Muscle layer of duodenum (tissue), 2 donors: ENCODE results near the gene OBSCN.

ENCODE experiments used
- H3K27ac ChIP-seq: one replicate; pipeline ENCODE4 v1.7.0; 2013; ENCODE audit warnings: mild to moderate bottlenecking, low read length
- H3K27me3 ChIP-seq: one replicate; pipeline ENCODE4 v1.7.0; 2013; ENCODE audit warnings: low read depth, mild to moderate bottlenecking, control low read depth, low read length
- H3K36me3 ChIP-seq, 2 donors: one replicate each; pipeline ENCODE4 v1.7.0; 2013; ENCODE audit warnings: low read length in 2 of 2, control low read depth in 1 of 2, mild to moderate bottlenecking in 1 of 2; ENCODE audit not compliant: insufficient read depth in 2 of 2, control insufficient read depth in 1 of 2
- H3K4me1 ChIP-seq, 2 donors: one replicate each; pipeline ENCODE4 v1.7.0; 2013; ENCODE audit warnings: low read length in 2 of 2, mild to moderate bottlenecking in 2 of 2, control low read depth in 1 of 2, moderate library complexity in 1 of 2; ENCODE audit not compliant: insufficient read depth in 2 of 2, control insufficient read depth in 1 of 2
- H3K4me3 ChIP-seq, 2 donors: one replicate each; pipeline ENCODE4 v1.7.0; 2013; ENCODE audit warnings: low read length in 2 of 2, low read depth in 1 of 2, mild to moderate bottlenecking in 1 of 2
- H3K9me3 ChIP-seq, 2 donors: one replicate each; pipeline ENCODE4 v1.7.0; 2013; ENCODE audit warnings: low read length in 2 of 2, control low read depth in 1 of 2, mild to moderate bottlenecking in 1 of 2; ENCODE audit not compliant: control insufficient read depth in 1 of 2
- donor health status: healthy.

Gene OBSCN

DNA sequence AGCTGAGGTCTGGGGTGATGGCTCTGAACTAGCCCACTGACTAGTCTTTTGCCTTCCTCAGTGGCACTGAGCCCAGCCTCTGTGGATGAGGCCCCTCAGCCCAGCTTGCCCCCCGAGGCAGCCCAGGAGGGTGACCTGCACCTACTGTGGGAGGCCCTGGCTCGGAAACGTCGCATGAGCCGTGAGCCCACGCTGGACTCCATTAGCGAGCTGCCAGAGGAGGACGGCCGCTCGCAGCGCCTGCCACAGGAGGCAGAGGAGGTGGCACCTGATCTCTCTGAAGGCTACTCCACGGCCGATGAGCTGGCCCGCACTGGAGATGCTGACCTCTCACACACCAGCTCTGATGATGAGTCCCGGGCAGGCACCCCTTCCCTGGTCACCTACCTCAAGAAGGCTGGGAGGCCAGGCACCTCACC is 111.0 kb downstream of the OBSCN start:
- H3K4me3 ChIP-seq, result no peak overlapping the region
- no peaks in the 10 kb centered on the region for H3K4me1 ChIP-seq
- no peaks in the 10 kb centered on the region for H3K27me3 ChIP-seq
- peaks cover 0 to 24% of the 10 kb centered on the region in 2 donors for H3K36me3 ChIP-seq
- no peak overlapping the region for H3K27ac ChIP-seq
- peaks cover 0 to 5% of the 10 kb centered on the region in 2 donors for H3K9me3 ChIP-seq

GRCh38 chr1:228319352-228320088 is 111.7 kb downstream of the OBSCN start:
- H3K27ac ChIP-seq, result no peak overlapping the region
- peaks cover 0 to 6% of the 10 kb centered on the region in 2 donors for H3K9me3 ChIP-seq
- H3K4me3 ChIP-seq, result no peak overlapping the region
- peaks cover 0 to 29% of the 10 kb centered on the region in 2 donors for H3K36me3 ChIP-seq
- no peaks in the 10 kb centered on the region for H3K4me1 ChIP-seq
- no peaks in the 10 kb centered on the region for H3K27me3 ChIP-seq

DNA sequence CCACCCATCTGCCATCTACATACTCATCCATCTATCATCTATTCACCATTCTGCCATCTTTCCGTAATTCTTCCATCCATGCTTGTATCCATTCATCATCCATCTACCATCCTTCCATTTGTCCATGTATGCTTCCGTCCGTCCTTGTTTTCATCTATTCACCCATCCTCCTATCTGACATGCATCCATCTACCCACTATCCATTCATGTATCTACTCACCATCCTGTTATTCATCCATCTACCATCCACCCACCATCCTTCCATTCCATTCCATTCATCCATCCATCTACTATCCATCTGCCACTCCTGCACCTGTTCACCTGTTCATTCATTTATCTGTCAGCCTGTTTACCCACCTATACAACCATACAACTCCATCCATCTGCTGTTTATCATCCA is 112.5 kb downstream of the OBSCN start:
- Histone ChIP-seq H3K36me3 (peaks cover 0 to 35% of the 10 kb centered on the region in 2 donors), H3K9me3 (peaks cover 0 to 12% of the 10 kb centered on the region in 2 donors), H3K4me3 (no peak overlapping the region), H3K4me1 (no peaks in the 10 kb centered on the region), H3K27ac (no peak overlapping the region), H3K27me3 (no peaks in the 10 kb centered on the region)

GRCh38 chr1:228321435-228321834 is 113.6 kb downstream of the OBSCN start:
- Histone ChIP-seq H3K4me1 (no peaks in the 10 kb centered on the region), H3K27ac (no peak overlapping the region), H3K27me3 (no peaks in the 10 kb centered on the region), H3K36me3 (peaks cover 0 to 35% of the 10 kb centered on the region in 2 donors), H3K4me3 (no peak overlapping the region), H3K9me3 (peaks cover 0 to 18% of the 10 kb centered on the region in 2 donors)

DNA sequence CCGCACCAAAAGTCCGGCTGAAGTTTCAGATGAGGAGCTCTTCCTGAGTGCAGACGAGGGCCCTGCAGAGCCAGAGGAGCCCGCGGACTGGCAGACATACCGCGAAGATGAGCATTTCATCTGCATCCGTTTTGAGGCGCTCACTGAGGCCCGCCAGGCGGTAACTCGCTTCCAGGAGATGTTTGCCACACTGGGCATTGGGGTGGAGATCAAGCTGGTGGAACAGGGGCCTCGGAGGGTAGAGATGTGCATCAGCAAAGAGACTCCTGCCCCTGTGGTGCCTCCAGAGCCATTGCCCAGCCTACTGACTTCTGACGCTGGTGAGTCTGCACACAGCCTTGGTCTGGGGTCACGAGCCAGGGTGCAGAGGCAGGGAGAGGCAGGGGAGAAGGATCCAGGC is 114.1 kb downstream of the OBSCN start:
- Histone ChIP-seq H3K36me3 (peaks cover 0 to 35% of the 10 kb centered on the region in 2 donors), H3K27ac (no peak overlapping the region), H3K4me3 (no peak overlapping the region), H3K9me3 (peaks cover 0 to 18% of the 10 kb centered on the region in 2 donors), H3K4me1 (no peaks in the 10 kb centered on the region), H3K27me3 (no peaks in the 10 kb centered on the region)

DNA sequence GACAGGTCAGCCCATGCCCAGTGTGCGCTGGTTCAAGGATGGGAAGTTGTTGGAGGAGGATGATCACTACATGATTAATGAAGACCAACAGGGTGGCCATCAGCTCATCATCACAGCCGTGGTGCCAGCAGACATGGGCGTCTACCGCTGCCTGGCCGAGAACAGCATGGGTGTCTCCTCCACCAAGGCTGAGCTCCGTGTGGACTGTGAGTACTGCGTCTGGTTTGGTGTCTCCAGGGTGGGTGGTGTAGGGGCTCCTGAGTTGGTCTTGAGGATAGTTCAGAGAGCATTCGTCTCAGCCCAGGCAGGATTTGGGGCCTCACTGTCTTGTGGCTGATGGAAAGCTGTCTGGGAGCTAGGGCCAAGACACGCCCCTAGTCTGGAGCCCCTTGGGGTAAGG is 115.6 kb downstream of the OBSCN start:
- H3K4me1 ChIP-seq, result no peaks in the 10 kb centered on the region
- H3K4me3 ChIP-seq, result no peak overlapping the region
- H3K9me3 ChIP-seq, result peaks cover 0 to 18% of the 10 kb centered on the region in 2 donors
- no peaks in the 10 kb centered on the region for H3K27me3 ChIP-seq
- H3K27ac ChIP-seq, result no peak overlapping the region
- peaks cover 0 to 35% of the 10 kb centered on the region in 2 donors for H3K36me3 ChIP-seq

DNA sequence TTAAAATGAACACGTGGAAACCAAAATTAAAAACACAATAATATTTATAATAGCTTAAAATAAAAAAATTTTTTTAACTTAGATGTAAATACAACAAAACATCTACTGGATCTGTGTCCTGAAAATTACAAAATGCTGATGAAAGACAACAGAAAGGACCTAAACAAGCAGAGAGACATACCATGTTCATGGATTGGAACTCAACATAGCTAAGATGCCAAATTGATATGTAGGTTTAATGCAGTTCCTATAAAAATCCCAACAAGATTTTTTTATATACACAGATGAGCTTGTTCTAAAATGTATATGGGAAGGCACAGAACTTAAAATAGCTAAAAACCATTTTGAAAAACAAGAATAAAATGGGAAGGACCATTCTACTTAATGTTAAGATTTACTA is 117.4 kb downstream of the OBSCN start:
- Histone ChIP-seq H3K4me3 (no peak overlapping the region), H3K36me3 (peaks cover 0 to 20% of the 10 kb centered on the region in 2 donors), H3K9me3 (peaks cover 0 to 13% of the 10 kb centered on the region in 2 donors), H3K27ac (no peak overlapping the region), H3K27me3 (no peaks in the 10 kb centered on the region), H3K4me1 (no peaks in the 10 kb centered on the region)

GRCh38 chr1:228329887-228330286 is 122.0 kb downstream of the OBSCN start:
- H3K4me3 ChIP-seq, result no peak overlapping the region
- no peaks in the 10 kb centered on the region for H3K27me3 ChIP-seq
- peaks cover 0 to 2% of the 10 kb centered on the region in 2 donors for H3K36me3 ChIP-seq
- H3K4me1 ChIP-seq, result no peaks in the 10 kb centered on the region
- H3K27ac ChIP-seq, result no peak overlapping the region
- H3K9me3 ChIP-seq, result peaks cover 0 to 9% of the 10 kb centered on the region in 2 donors

DNA sequence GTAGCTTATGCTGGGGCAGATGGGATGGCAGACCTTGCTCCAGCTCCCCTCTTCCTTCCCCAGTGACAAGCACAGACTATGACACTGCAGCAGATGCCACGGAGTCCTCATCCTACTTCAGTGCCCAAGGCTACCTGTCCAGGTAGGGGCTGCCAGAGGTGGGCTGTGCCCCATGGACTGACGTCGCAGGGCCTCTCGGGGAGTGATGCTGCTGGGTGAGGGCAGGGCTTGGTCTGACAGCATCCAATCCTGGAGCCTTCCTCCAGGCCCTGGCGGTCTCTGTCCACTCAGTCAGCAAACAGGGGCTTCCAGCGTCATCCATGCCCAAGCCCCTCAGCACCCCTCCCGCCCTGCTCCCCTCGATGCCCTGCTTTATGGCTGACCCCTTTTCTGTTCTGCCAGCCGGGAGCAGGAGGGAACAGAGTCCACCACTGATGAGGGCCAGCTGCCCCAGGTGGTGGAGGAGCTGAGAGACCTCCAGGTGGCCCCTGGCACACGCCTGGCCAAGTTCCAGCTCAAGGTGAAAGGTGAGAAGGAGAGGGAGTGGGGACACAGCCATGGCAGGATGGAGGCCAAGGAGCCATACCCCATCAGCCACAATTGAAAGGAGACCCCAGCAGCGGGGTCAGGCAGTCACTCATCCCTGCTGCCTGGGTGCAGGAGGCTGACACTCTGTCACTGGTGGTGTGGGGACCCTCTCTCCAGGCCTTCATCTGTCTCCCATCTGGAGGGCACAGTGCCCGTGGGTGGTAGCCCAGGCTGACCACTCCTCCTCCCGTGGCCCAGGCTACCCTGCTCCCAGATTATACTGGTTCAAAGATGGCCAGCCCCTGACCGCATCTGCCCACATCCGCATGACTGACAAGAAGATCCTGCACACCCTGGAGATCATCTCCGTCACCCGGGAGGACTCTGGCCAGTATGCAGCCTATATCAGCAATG is 125.2 kb downstream of the OBSCN start:
- H3K4me1 ChIP-seq, result no peaks in the 10 kb centered on the region
- H3K27ac ChIP-seq, result no peak overlapping the region
- H3K27me3 ChIP-seq, result no peaks in the 10 kb centered on the region
- H3K4me3 ChIP-seq, result no peak overlapping the region
- H3K9me3 ChIP-seq, result no peaks in the 10 kb centered on the region
- peaks cover 0 to 3% of the 10 kb centered on the region in 2 donors for H3K36me3 ChIP-seq

DNA sequence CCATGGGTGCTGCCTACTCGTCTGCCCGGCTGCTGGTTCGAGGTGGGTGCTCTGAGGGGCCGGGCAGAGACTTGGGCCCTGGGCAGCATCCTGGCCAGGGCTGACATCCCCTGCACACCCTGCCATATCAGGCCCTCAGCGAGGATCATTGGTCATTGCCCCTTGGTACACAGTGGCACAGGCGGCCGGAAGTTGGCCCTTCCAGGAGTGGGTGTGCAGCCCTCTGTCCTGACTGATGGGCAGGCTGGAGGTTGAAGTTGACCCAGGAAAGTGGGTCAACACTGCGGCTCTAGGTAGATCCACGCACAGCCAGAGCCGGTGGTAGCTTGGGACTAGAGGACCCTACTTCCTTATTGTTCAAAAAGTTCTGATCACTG is 125.9 kb downstream of the OBSCN start:
- Histone ChIP-seq H3K4me1 (no peaks in the 10 kb centered on the region), H3K4me3 (no peak overlapping the region), H3K27ac (no peak overlapping the region), H3K36me3 (peaks cover 0 to 3% of the 10 kb centered on the region in 2 donors), H3K9me3 (no peaks in the 10 kb centered on the region), H3K27me3 (no peaks in the 10 kb centered on the region)

- Histone ChIP-seq H3K27me3 (no peaks in the 10 kb centered on the region), H3K27ac (no peak overlapping the region), H3K4me1 (no peaks in the 10 kb centered on the region), H3K4me3 (no peak overlapping the region), H3K36me3 (peaks cover 0 to 3% of the 10 kb centered on the region in 2 donors), H3K9me3 (no peaks in the 10 kb centered on the region)
Observed at GRCh38 chr1:228334226-228334935, 126.5 kb downstream of the OBSCN start.
